ENCODE data around the gene USH2A.

USH2A gene

GRCh38 chr1:216422821-216423520, at the start of gene USH2A:
Gene USH2A (minus strand): TSS chr1:216423448. CDS start chr1:216422336, 1,112 bp downstream.
- no peak for DNase-seq

- no peak for DNase-seq
Measured at GRCh38 chr1:216466162-216466801, 43.0 kb upstream of the USH2A start.

- DNase-seq = no peak
Measured at GRCh38 chr1:216464489-216464888, 41.2 kb upstream of the USH2A start.

GRCh38 chr1:216462066-216462775, 39.0 kb upstream of the USH2A start:
- DNase-seq = no peak

GRCh38 chr1:216461466-216461865, 38.2 kb upstream of the USH2A start:
- DNase-seq = no peak

GRCh38 chr1:216459651-216460207, 36.5 kb upstream of the USH2A start:
- DNase-seq = no peak

GRCh38 chr1:216458812-216459211, 35.6 kb upstream of the USH2A start:
- no peak for DNase-seq

- no peak for DNase-seq
Measured at GRCh38 chr1:216457356-216457755, 34.1 kb upstream of the USH2A start.

GRCh38 chr1:216456682-216457081, 33.4 kb upstream of the USH2A start:
- no peak for DNase-seq

- DNase-seq = no peak
Measured at GRCh38 chr1:216453777-216454176, 30.5 kb upstream of the USH2A start.

- no peak for DNase-seq
Measured at GRCh38 chr1:216450227-216450626, 27.0 kb upstream of the USH2A start.

- DNase-seq = no peak
Measured at GRCh38 chr1:216448011-216448510, 24.8 kb upstream of the USH2A start.

- no peak for DNase-seq
Measured at GRCh38 chr1:216437603-216438002, 14.4 kb upstream of the USH2A start.

GRCh38 chr1:216434232-216434631, 11.0 kb upstream of the USH2A start:
- no peak for DNase-seq

GRCh38 chr1:216433175-216433574, 9.9 kb upstream of the USH2A start:
- DNase-seq = no peak

GRCh38 chr1:216430744-216431143, 7.5 kb upstream of the USH2A start:
- DNase-seq = no peak

GRCh38 chr1:216425577-216425976, 2.3 kb upstream of the USH2A start:
- DNase-seq = no peak

GRCh38 chr1:216420746-216421145, 2.5 kb downstream of the USH2A start:
- DNase-seq = no peak

GRCh38 chr1:216420263-216420662, 3.0 kb downstream of the USH2A start:
- DNase-seq = no peak

GRCh38 chr1:216416488-216416887, 6.8 kb downstream of the USH2A start:
- DNase-seq = no peak

- no peak for DNase-seq
Measured at GRCh38 chr1:216410026-216410425, 13.2 kb downstream of the USH2A start.

GRCh38 chr1:216390956-216391355, 32.3 kb downstream of the USH2A start:
- DNase-seq = no peak

- no peak for DNase-seq
Measured at GRCh38 chr1:216389774-216390173, 33.5 kb downstream of the USH2A start.

GRCh38 chr1:216388558-216388957, 34.7 kb downstream of the USH2A start:
- no peak for DNase-seq
